ENCODE results near the gene ANKUB1.

ANKUB1 gene

GRCh38 chr3:149764302-149764701, 28.1 kb downstream of the ANKUB1 start:
- in situ Hi-C loops (cut with MboI; ENCODE audit: low sequenced_read_pairs), result no loop called here

DNA sequence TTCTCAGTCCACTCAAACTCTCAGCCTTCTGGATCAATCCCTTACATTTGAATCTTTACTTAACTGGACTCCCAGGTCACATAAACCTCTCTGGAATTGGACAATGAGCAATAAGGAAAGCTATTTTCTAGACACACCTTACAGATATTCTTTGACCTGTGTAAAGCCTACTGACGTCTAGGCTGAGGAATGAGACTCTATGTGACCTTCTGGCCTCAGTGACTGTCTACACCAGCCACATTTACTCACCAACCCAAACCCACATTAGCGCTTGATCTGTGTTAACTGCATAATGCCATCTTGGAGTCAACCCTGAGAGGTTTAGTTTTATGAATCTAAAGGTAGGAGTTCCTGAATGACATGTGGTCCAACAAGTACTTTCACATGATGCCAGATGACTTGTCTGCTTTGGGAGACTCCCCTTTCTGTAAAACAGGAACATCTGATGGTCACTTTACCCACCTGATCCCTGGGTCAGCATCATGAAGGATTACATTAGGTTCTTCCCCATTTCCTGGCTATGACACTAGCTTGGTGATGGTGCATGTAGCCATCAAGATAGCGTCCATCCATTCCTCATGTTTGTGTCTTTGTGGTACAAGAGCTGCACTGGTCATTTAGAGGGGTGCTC, 28.7 kb downstream of the ANKUB1 start:
- in situ Hi-C loops (cut with MboI; ENCODE audit: low sequenced_read_pairs), result no loop called here

GRCh38 chr3:149753717-149754116, 38.6 kb downstream of the ANKUB1 start:
- in situ Hi-C loops (cut with MboI; ENCODE audit: low sequenced_read_pairs), result no loop called here

GRCh38 chr3:149752788-149753136, 39.6 kb downstream of the ANKUB1 start:
- in situ Hi-C loops (cut with MboI; ENCODE audit: low sequenced_read_pairs), result no loop called here

- in situ Hi-C loops (cut with MboI; ENCODE audit: low sequenced_read_pairs), result no loop called here
These were observed 40.1 kb downstream of the ANKUB1 start, which contains the start of gene COMMD2 for GRCh38 chr3:149752051-149752787. Gene COMMD2 (minus strand): TSS chr3:149752489. CDS start chr3:149752444, 45 bp downstream.

GRCh38 chr3:149751551-149751950, 40.8 kb downstream of the ANKUB1 start:
- in situ Hi-C loops (cut with MboI; ENCODE audit: low sequenced_read_pairs), result no loop called here

DNA sequence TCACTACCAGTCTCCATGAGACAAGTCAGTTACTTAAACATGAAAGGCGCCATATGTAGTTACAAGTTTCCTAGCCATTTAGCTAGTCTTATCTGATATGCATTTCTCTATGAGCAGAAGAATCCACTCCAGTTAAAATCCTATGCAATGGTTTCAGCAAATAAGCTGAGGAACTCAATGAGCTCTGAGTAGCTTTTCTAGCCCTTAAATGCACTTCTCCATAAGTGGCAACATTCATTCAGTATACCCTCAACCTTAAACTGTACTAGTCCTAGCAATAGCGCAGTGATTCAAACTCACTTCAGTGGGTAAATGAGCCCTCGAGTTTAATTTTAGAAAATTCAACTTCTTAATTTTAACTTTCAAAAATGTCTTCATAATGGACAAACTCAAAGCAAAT, 47.7 kb downstream of the ANKUB1 start:
- in situ Hi-C loops (cut with MboI; ENCODE audit: low sequenced_read_pairs), result no loop called here

GRCh38 chr3:149744151-149744550, 48.2 kb downstream of the ANKUB1 start:
- in situ Hi-C loops (cut with MboI; ENCODE audit: low sequenced_read_pairs), result no loop called here

DNA sequence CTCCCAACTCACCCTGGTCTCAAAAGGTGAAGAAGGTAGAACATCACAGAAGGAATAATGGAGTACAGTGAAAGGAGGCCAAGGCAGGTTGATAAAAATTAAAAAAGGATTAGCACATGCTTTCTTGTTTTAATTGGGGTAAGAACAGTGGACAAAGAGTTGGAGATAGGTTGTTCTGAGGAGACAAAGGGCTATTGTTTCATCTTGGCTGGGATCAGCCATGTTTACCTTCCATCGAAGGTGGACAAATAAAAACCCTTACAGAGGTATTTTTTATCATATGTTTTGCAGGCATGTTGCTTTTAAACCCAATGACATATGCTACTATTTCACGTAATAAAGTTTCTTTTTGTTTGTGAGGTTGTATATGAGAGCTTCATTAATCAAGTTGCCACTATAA, 53.0 kb downstream of the ANKUB1 start:
- in situ Hi-C loops (cut with MboI; ENCODE audit: low sequenced_read_pairs), result no loop called here

- in situ Hi-C loops (cut with MboI; ENCODE audit: low sequenced_read_pairs), result no loop called here
These were observed 53.5 kb downstream of the ANKUB1 start for GRCh38 chr3:149738876-149739275.

GRCh38 chr3:149736953-149737205, 55.5 kb downstream of the ANKUB1 start:
- in situ Hi-C loops (cut with MboI; ENCODE audit: low sequenced_read_pairs), result no loop called here

GRCh38 chr3:149736175-149736952, 56.0 kb downstream of the ANKUB1 start:
- in situ Hi-C loops (cut with MboI; ENCODE audit: low sequenced_read_pairs), result no loop called here

DNA sequence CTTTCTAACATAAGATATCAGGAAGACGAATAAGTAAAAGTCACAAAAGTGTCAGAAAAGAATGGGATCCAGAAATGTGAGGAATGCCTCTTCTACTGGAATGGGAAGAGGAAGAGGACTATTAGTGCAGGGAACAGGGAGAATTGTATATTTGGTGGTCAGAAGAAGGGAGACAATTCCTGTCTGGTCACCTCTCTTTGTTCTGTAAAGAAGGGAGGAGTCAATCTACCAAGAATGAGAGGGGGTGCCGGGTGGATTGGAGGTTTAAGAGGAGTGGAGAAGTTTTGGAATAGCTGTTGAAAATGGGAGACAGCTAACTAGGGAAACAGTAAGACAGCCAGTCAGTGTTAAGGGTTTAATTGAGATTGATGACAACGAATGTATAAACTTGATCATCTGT, 60.1 kb downstream of the ANKUB1 start:
- in situ Hi-C loops (cut with MboI; ENCODE audit: low sequenced_read_pairs), result no loop called here

DNA sequence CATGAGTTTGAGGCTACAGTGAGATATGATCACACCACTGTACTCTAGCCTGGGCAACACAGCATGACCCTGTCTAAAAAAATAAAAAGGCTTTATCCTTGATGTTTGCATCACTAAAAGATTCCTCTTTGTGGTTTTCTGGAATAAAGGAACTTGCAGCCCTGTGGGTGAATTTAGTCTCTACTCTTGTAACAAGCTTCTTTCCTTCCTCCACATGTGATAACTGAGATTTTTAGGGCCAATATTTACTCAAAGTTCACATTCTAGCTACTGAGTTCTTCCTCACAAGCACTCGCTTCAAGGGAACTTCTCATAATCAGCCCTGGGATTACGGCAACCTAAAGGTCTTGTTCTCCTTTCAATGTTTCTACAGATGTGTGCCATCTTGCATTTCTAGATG, 64.7 kb downstream of the ANKUB1 start:
- in situ Hi-C loops (cut with MboI; ENCODE audit: low sequenced_read_pairs), result no loop called here

- in situ Hi-C loops (cut with MboI; ENCODE audit: low sequenced_read_pairs), result no loop called here
These were observed 65.5 kb downstream of the ANKUB1 start for GRCh38 chr3:149726716-149727407.

- in situ Hi-C loops (cut with MboI; ENCODE audit: low sequenced_read_pairs), result loop anchor here (25.0 kb wide), 1 partner anchor 211 kb away; no protein-coding TSS in a partner anchor
These were observed 68.6 kb downstream of the ANKUB1 start for GRCh38 chr3:149723781-149724180.

GRCh38 chr3:149720918-149721317, 71.4 kb downstream of the ANKUB1 start:
- in situ Hi-C loops (cut with MboI; ENCODE audit: low sequenced_read_pairs), result loop anchor here (25.0 kb wide), 1 partner anchor 209 kb away; no protein-coding TSS in a partner anchor

DNA sequence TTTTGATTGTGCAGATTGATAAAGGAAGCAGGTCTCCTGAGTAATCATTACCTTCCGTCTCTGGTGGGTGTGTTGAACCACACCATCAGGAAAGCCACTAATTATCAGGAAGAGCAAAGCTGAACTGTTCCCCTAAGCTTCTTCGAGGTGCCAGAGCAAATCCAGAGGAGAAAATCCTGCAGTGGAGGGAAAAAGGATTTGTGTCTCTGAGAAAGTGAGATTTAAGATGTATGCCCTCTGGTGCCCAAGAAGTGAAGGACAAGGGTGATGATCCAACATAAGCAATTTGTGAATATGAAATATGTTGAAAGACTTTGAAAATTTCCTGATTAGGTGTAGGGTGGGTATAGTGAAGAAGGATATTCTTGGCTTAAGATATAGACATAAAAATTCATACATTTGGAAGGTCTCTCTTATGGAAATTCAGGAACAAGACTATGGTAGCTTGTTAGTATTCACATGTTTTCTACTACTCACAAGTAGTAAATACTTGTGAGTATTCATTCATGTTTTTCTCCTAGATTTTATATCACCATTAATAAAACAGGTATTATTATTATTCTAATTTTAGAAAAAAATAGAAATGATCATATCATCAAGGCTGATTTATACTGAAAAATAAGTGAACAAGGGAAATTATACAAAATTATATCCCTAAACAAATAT, 74.8 kb downstream of the ANKUB1 start:
- in situ Hi-C loops (cut with MboI; ENCODE audit: low sequenced_read_pairs), result loop anchor here (25.0 kb wide), 1 partner anchor 205 kb away; no protein-coding TSS in a partner anchor

DNA sequence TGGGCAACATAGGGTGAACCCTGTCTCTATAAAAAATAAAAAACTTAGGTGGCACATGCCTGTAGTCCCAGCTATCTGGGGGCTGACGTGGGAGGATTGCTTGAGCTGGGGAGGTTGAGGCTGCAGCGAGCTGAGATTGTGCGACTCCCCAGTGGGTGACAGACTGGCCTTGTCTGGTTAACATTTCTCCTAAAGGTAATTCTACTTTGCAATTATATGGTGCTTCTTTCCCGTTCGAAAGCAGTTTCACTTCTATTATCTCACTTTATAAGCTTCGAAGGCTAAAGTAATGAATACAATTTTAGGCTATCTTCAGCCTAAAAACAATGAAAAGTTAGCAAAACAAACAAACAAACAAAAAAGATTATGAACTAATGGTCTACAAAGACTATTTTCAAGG, 75.4 kb downstream of the ANKUB1 start:
- in situ Hi-C loops (cut with MboI; ENCODE audit: low sequenced_read_pairs), result loop anchor here (25.0 kb wide), 1 partner anchor 205 kb away; no protein-coding TSS in a partner anchor

- in situ Hi-C loops (cut with MboI; ENCODE audit: low sequenced_read_pairs), result loop anchor here (25.0 kb wide), 1 partner anchor 203 kb away; no protein-coding TSS in a partner anchor
These were observed 77.1 kb downstream of the ANKUB1 start for GRCh38 chr3:149715247-149715646.
